ENCODE data around the gene MAP4K2. TPM values are rescaled to one million over a fixed set of nuclear protein-coding genes. Genes with fewer than 3 reads are reported as not detected.

MAP4K2 gene
- polyA plus RNA-seq, 1 experiment: 22.4 TPM

DNA sequence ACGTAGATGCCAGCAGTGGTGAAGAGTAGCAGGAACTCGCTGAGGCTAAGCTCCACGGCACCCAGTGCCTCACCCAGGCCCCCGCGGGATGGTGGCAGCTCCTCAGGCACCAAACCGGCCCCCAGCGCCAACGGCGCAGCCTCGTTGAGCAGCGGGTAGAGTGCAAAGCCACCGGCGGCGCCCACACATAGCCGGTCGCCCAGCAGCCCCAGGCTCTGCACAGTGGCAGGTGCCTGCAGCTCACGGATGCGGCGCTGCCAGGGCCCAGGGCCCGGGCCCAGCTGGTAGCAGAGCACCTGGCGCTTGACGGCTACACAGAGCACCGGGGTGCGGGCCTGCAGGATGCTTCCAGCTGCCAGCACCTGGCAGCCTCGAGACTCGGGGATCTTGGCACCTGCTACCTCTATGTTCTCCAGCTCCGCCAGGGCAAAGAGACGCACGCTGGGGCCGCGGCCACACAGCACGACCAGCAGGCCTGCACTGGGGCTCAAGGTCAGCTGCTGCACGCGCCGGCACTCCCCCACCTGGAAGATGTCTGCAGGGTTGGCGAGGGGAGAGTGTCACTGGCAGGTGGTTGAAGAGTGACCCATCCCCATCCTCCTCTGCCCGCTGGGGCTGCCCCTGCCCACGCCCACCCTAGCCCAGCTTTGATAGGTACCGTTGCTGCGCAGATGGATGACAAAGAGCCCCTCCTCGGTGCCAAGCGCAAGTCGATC, 26.7 kb upstream of the MAP4K2 start:
- ChIA-PET CTCF (no interaction called here), POLR2A (no interaction called here)
- DNase-seq (ENCODE audit: low read depth): no peak
- H3K36me3 ChIP-seq (ENCODE audit: control insufficient read depth, insufficient read depth, low read length): no peaks in the 10 kb centered on the region
- TF ChIP-seq, protein P1, sequence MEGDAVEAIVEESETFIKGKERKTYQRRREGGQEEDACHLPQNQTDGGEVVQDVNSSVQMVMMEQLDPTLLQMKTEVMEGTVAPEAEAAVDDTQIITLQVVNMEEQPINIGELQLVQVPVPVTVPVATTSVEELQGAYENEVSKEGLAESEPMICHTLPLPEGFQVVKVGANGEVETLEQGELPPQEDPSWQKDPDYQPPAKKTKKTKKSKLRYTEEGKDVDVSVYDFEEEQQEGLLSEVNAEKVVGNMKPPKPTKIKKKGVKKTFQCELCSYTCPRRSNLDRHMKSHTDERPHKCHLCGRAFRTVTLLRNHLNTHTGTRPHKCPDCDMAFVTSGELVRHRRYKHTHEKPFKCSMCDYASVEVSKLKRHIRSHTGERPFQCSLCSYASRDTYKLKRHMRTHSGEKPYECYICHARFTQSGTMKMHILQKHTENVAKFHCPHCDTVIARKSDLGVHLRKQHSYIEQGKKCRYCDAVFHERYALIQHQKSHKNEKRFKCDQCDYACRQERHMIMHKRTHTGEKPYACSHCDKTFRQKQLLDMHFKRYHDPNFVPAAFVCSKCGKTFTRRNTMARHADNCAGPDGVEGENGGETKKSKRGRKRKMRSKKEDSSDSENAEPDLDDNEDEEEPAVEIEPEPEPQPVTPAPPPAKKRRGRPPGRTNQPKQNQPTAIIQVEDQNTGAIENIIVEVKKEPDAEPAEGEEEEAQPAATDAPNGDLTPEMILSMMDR (IDR thresholded peaks at IDR 0.05; ENCODE audit: insufficient read depth, low read depth, low read length): no peak
- H3K27me3 ChIP-seq (ENCODE audit: control insufficient read depth, insufficient read depth, low read length): peaks cover 2% of the 10 kb centered on the region
- H3K4me3 ChIP-seq (ENCODE audit: low read depth, low read length): no peak overlapping the region

DNA sequence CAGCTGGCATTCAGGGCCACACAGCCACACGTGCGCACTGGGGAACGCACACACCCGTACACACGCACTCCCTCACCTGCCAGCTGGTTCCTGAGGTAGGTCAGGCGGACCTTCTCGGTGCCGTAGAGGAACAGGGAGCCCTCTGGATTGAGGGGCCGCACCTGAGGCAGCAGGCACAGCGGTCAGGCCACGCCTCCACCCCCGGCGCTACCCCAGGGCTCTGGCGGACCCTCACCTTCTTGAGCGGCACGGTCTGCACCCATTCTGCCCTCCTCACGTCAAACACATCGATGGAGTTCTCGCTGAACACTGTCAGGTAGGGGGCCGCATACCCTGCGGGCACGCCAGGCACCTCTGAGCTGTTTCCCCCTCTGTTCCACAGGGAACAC, 24.4 kb upstream of the MAP4K2 start:
- TF ChIP-seq, protein P1 (IDR thresholded peaks at IDR 0.05; ENCODE audit: insufficient read depth, low read depth, low read length): no peak
- no peak for DNase-seq (ENCODE audit: low read depth)
- ChIA-PET CTCF (no interaction called here), POLR2A (no interaction called here)
- Histone ChIP-seq H3K36me3 (ENCODE audit: control insufficient read depth, insufficient read depth, low read length) (no peaks in the 10 kb centered on the region), H3K4me3 (ENCODE audit: low read depth, low read length) (no peak overlapping the region), H3K27me3 (ENCODE audit: control insufficient read depth, insufficient read depth, low read length) (peaks cover 2% of the 10 kb centered on the region)

DNA sequence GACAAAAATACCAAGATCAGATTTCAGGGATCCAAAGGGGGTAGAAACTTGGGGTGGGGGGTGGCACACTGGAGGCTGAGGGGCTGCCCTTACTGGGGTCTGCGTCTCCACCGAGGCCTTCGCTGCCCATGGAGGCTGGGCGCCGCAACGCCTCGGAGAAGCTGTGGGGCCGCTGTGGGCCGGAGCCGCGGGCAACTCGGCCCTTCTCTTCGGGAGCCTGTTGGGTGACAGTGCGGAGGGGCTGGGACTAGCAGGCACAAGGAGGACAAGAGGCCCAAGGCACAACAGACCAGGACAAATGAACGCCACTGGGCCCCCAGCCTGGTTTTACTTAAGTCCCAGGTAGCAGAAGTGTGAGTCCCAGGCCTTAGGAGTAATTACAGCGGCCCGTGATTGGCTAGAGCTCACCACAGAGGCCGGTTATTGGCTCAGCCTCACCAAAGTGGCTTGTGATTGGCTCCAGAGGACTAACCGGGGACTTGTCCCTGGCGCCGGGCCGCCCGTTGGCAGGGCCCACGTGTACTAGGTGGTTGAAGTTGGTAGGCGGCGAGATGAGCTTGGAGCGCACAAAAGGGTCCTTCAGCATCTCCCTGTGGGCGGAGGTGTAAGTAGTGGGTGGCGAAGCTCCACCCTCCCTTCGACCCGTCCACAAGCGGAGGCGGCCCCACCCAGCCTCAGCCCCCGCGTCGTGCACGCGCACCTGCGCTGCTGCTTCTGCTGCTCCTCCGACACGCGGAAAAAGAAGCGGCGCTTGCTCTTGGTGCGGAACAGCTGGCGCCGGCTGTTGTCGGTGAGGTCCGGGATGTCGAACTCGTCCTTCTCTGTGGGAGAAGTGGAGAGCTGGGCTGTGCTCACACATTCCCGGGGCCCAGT, 23.8 kb upstream of the MAP4K2 start:
- Histone ChIP-seq H3K36me3 (ENCODE audit: control insufficient read depth, insufficient read depth, low read length) (no peaks in the 10 kb centered on the region), H3K27me3 (ENCODE audit: control insufficient read depth, insufficient read depth, low read length) (peaks cover 2% of the 10 kb centered on the region), H3K4me3 (ENCODE audit: low read depth, low read length) (no peak overlapping the region)
- no peak for DNase-seq (ENCODE audit: low read depth)
- POLR2A ChIA-PET: no interaction called here
- TF ChIP-seq, protein P1 (IDR thresholded peaks at IDR 0.05; ENCODE audit: insufficient read depth, low read depth, low read length): no peak
- CTCF ChIA-PET: no interaction called here

DNA sequence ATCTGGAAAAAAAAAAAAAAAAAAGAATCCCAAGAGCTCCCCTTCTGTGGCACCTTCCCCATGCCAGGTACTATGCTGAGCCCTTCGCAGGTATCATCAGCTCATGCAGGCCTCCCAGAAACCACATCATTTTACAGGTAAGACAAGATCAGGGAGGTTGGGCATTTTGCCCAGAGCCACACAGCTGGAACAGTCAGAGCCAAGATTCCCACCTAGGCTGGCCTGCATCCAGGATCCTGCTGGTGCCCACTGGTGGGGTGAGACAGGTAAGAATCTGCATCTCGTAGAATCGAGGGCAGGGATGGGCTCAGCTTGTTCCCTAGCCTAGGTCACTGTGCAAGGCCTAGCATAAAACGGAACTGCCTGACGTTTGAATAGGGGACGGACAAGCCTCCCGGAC, 23.0 kb upstream of the MAP4K2 start:
- H3K36me3 ChIP-seq (ENCODE audit: control insufficient read depth, insufficient read depth, low read length): no peaks in the 10 kb centered on the region
- POLR2A ChIA-PET: no interaction called here
- TF ChIP-seq, protein P1 (IDR thresholded peaks at IDR 0.05; ENCODE audit: insufficient read depth, low read depth, low read length): no peak
- no peak overlapping the region for H3K4me3 ChIP-seq (ENCODE audit: low read depth, low read length)
- DNase-seq (ENCODE audit: low read depth): no peak
- CTCF ChIA-PET: interaction anchor here (0.6 kb wide), 1 partner anchor 52 kb away, joined by 4 read pairs; the partner anchor contains the start of gene EHD1
- H3K27me3 ChIP-seq (ENCODE audit: control insufficient read depth, insufficient read depth, low read length): peaks cover 2% of the 10 kb centered on the region

DNA sequence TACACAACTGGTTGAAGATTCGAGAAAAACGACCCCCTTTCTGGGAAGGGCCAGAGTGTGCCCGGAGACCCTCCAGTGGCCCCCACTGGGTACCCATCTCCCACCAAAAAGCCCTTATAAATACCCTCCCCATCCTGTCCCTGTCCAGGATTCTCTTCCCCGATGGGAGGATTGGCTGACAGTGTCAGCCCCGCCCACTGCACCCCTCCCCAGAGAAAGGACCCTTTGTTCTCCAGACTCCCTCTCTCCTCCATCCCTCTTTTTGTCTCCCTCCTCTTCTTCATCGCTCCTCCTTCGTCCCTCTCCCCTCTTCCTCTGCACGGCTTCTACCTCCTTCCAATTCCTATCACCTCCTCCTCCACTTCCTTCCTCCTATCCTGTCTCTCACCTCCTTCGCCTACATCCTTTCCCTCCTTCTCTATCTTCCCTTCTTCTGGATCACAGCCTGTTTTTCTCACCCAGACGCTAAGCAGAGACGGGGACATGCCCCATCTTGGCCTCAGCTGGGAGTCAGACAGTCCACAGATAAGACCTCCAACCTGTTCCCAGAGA, 20.6 kb upstream of the MAP4K2 start:
- Histone ChIP-seq H3K4me3 (ENCODE audit: low read depth, low read length) (no peak overlapping the region), H3K36me3 (ENCODE audit: control insufficient read depth, insufficient read depth, low read length) (no peaks in the 10 kb centered on the region), H3K27me3 (ENCODE audit: control insufficient read depth, insufficient read depth, low read length) (peaks cover 2% of the 10 kb centered on the region; the same call in 1 of the 2 replicates)
- ChIA-PET POLR2A (no interaction called here), CTCF (interaction anchor here (0.8 kb wide), 1 partner anchor 11 kb away, joined by 6 read pairs; no protein-coding TSS in a partner anchor)
- TF ChIP-seq, protein P1 (IDR thresholded peaks at IDR 0.05; ENCODE audit: insufficient read depth, low read depth, low read length): no peak
- no peak for DNase-seq (ENCODE audit: low read depth)

All from BJ (cell line).